WTC11 (cell line): Measurements from ENCODE around the gene RANBP17.

Experiments used
- CREB1 ChIP-seq: sonication (generic); formaldehyde crosslinking; IDR thresholded peaks from 2 replicates; pipeline ENCODE4 v1.8.0; 2023; ENCODE audit warnings: mild to moderate bottlenecking, missing genetic modification reagents
- KAT7 ChIP-seq: sonication (generic); formaldehyde crosslinking; IDR thresholded peaks from 2 replicates; pipeline ENCODE4 v1.8.1; 2023; ENCODE audit warnings: missing genetic modification reagents, mild to moderate bottlenecking, borderline replicate concordance
- MXD4 ChIP-seq: fragments of 250-450 bp; sonication (Bioruptor Pico); IDR thresholded peaks from 2 replicates; pipeline ENCODE4 v1.8.0; 2021; ENCODE audit warnings: mild to moderate bottlenecking, moderate library complexity, borderline replicate concordance
- NFE2L1 ChIP-seq: sonication (generic); formaldehyde crosslinking; IDR thresholded peaks from 2 replicates; pipeline ENCODE4 v1.8.1; 2023; ENCODE audit warnings: missing genetic modification reagents
- ZNF121 ChIP-seq: sonication (generic); formaldehyde crosslinking; IDR thresholded peaks from 2 replicates; pipeline ENCODE4 v1.8.0; 2023; ENCODE audit warnings: missing genetic modification reagents
- ZNF317 ChIP-seq: sonication (generic); formaldehyde crosslinking; IDR thresholded peaks from 2 replicates; pipeline ENCODE4 v1.8.1; 2023; ENCODE audit warnings: low read depth, mild to moderate bottlenecking, moderate library complexity, missing genetic modification reagents, borderline replicate concordance
- ZNF423 ChIP-seq: fragments of 250-450 bp; sonication (Bioruptor Pico); IDR thresholded peaks from 2 replicates; pipeline ENCODE4 v2.1.2; 2022; ENCODE audit warnings: mild to moderate bottlenecking, moderate library complexity

- TF ChIP-seq MXD4 (CRISPR knock-in tag) (no peak), CREB1 (no peak), ZNF423 (CRISPR knock-in tag) (no peak), KAT7 (no peak), NFE2L1 (CRISPR knock-in tag) (no peak), ZNF121 (CRISPR knock-in tag) (no peak), ZNF317 (CRISPR knock-in tag) (no peak)
These were observed 280.8 kb downstream of the RANBP17 start for GRCh38 chr5:171142617-171143016.
